Kidney epithelial cell (primary cell): Measurements from ENCODE around the gene ATP6V0C. TPM values are rescaled to one million over a fixed set of nuclear protein-coding genes. Genes with fewer than 3 reads are reported as not detected.

Experiments
- DNase-seq: peaks from one replicate; pipeline ENCODE4 v3.0.0-alpha.2; 2010; ENCODE audit warnings: low read depth
- H3K27me3 ChIP-seq: 2 replicates; pipeline ENCODE4 v1.6.0; 2011; ENCODE audit warnings: low read length; ENCODE audit not compliant: control insufficient read depth, insufficient read depth
- H3K36me3 ChIP-seq: 2 replicates; pipeline ENCODE4 v1.5.1; 2011; ENCODE audit warnings: low read length; ENCODE audit not compliant: control insufficient read depth, insufficient read depth
- H3K4me3 ChIP-seq: 2 replicates; pipeline ENCODE4 v1.5.1; 2011; ENCODE audit warnings: low read depth, mild to moderate bottlenecking, control low read depth, low read length
- CTCF ChIP-seq: IDR thresholded peaks from 2 replicates; pipeline ENCODE4 v1.5.1; 2011; ENCODE audit warnings: mild to moderate bottlenecking, moderate library complexity, low read length, control low read depth, inconsistent platforms; ENCODE audit not compliant: insufficient read depth, poor library complexity, severe bottlenecking
- total RNA-seq: library from RNA; depleted of rRNA; stranded (reverse); fragments of >200 nt; gene quantifications from 2 replicates; pipeline ENCODE4 v1.2.3, GENCODE V29; 2015

Gene ATP6V0C
- total RNA-seq, 1 donor from 2014 or later: 79.1 TPM

DNA sequence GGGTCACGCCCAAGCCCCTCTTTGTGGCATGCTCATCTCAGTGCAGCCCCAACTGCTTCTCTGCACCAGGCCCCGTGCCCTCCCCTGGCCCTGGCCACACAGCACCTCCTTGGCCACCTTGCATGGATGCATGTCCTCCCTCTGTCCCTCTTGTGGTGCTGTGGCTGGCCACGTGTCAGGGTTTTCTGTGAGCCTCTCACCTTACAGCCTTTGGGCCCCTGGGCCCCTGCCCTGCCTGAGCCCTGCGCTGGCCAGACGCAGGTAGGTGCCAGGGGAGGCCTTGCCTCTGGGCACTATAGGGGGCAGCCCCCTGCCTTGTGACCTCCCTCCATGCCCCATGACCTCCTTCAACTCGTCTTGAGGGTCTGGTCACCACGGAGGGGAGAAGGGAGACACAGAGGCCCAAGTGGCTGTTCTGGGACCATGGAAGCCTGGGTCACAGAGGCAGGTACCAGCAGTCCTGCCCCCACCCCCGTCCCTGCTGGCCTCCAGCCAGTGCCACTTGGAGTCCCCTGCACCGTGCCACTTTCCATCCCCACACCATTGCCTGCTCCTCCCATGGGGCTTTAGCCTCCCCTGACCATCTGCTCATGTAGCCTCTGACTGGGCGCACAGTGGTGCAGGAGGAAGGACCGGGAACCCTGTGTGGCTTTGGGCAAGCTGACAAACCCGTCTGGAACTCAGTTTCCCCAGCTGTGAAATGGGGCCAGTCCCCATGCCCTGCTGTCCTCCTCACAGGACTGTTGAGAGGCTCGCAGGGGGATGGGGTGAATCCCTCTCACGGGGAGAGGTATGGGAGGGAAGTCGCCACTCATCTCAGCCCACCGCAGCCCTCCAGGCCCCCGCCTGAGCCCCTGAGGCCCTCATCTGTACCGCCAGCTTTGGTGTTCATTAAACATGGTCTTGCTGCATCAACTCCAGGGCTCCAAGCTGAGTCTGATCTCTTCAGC is 11.5 kb upstream of the ATP6V0C start:
- H3K4me3 ChIP-seq: no peak overlapping the region
- no peaks in the 10 kb centered on the region for H3K27me3 ChIP-seq
- TF ChIP-seq CTCF: no peak
- H3K36me3 ChIP-seq: no peaks in the 10 kb centered on the region
- no peak for DNase-seq

GRCh38 chr16:2505695-2506094 is 8.1 kb upstream of the ATP6V0C start:
- no peaks in the 10 kb centered on the region for H3K36me3 ChIP-seq
- H3K4me3 ChIP-seq: no peak overlapping the region
- TF ChIP-seq CTCF: no peak
- H3K27me3 ChIP-seq: no peaks in the 10 kb centered on the region
- DNase-seq: no peak

DNA sequence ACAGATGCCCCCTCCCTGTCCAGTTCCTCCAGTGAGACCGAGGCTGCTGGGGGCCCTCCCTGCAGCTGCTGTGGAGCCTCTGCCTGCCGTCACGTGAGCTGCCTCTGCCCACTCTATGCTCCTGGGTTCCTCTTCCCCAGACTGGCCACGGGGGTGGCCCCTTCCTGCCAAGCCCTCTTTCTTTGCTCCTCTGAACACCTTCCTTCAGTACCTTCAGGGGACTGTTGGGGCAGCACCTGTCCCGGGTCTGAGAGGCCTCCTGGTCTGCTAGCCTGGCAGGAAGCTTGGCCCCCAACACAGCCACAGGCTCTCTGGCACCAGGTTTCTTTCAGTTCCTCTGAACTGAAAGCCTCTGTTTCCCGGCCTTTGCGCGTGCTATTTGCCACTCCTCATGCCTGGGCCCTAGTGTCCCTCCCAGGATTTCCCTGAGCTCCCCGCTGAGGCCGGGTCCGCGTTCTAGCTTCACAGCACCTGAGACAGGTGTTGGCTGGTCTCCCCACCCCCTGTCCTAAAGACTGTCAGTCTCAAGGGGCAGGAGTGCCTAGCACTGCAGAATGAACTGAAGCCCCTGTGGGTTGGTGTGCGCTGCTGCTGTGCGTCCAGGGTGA is 6.6 kb upstream of the ATP6V0C start:
- no peak for DNase-seq
- H3K27me3 ChIP-seq: no peaks in the 10 kb centered on the region
- H3K36me3 ChIP-seq: no peaks in the 10 kb centered on the region
- TF ChIP-seq CTCF: no peak
- no peak overlapping the region for H3K4me3 ChIP-seq

DNA sequence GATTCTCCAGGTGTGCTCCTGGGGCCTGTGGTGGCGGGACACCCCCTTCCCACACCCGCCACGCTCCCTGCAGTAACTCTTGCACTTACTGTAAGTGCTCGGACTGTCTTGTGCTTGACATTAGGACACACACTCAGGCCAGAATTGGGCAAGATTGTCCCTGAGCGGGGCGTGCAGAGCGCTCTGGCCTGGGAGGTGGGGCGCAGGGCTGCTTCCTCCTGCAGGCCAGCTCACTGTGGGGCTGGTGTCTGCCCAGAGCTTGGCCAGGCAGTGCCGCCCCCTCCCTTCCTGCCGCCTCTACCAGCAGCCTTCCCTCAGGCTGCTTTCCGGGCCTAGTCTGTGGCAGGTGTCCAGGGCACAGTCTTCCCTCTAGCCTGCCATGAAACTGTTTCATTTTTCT is 6.1 kb upstream of the ATP6V0C start:
- no peak for TF ChIP-seq CTCF
- H3K36me3 ChIP-seq: no peaks in the 10 kb centered on the region
- no peaks in the 10 kb centered on the region for H3K27me3 ChIP-seq
- H3K4me3 ChIP-seq: no peak overlapping the region
- no peak for DNase-seq

DNA sequence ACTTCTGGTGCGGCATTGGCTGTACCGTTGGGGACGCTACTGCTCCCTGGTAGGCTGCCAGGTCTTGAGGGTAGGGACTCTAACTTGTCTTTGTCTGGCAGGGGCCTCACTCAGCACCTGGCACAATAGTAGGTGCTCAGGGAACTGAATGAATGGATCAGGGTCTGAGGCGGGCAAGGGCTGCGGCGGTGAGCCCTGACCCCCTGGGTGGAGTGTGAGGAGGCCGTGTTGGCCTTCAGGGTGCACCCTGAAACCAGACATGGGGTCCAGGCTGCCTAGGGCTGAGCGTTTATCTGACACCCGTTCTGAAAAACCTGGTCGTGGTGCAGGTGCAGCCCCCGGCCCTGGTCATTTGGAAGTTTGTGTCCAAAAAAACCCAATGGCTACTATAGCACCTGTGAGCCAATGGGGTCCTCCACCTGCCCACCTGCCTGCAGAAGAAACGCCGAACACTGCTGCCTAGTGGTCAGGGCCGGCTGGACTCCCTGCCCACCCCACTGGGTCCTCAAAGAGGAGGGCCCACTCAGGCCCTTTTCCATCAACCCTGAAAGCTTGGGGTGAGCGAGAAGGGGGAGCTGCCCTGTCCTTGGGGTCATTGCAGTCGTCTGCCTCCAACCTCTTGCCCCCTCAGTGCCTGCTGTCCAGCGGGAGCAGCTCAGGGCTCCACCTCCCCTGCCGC is 4.9 kb upstream of the ATP6V0C start:
- H3K4me3 ChIP-seq: no peak overlapping the region
- no peak for DNase-seq
- TF ChIP-seq CTCF: no peak
- no peaks in the 10 kb centered on the region for H3K36me3 ChIP-seq
- H3K27me3 ChIP-seq: no peaks in the 10 kb centered on the region
